ENCODE measurements around the gene TMC1. TPM values are rescaled to one million over a fixed set of nuclear protein-coding genes. Genes with fewer than 3 reads are reported as not detected.
A peak's percentile ranks its signal among the peaks of the same experiment; 100 is the strongest.
"Not testable (repeated sequence)": the region's sequence is repeated elsewhere in the genome, so short reads cannot be mapped to it uniquely, and the experiment has no call there.

TMC1 gene
- total RNA-seq, 3 donors from 2014 or later, result under 0.01 to 0.16 TPM; not detected in 1

DNA sequence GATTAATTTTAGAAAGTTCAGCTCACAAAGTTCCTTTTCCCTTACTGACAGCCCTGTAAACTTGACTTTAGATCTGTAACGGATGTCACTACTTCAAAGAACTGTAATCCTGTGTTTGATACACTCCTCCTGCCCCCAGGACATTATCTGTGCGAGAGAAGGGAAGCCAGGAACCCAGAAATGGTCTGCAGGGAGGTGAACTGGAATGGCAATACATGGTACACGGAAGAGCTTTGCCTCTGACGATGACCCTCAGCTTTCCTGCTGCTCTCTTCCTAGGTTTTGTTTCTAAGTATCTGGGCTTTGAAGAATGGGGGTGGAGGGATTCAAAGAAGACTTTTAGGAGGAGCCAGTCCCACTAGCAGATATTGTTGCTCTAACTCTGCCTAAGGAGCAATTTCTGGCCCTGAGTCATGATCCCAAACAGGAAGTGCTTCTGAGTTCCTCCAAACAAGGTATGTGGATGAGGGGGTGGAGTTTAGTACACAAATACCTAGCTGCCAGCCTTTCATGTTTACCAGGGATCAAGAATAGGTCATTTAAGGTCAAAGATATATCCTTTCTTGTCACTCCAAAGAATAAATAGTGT, 43.4 kb upstream of the TMC1 start:
- Histone ChIP-seq H3K36me3 (no peaks in the 10 kb centered on the region), H3K9me3 (no peaks in the 10 kb centered on the region), H3K4me1 (peaks cover 0 to 4% of the 10 kb centered on the region in 2 donors), H3K27ac (peak overlapping the region; percentile 56 to 77), H3K4me3 (no peak overlapping the region), H3K27me3 (no peaks in the 10 kb centered on the region)
- TF ChIP-seq POLR2AphosphoS5 (IDR thresholded peaks at IDR 0.05), result no peak
- no peak for TF ChIP-seq POLR2A (IDR thresholded peaks at IDR 0.05)
- TF ChIP-seq, protein P1, sequence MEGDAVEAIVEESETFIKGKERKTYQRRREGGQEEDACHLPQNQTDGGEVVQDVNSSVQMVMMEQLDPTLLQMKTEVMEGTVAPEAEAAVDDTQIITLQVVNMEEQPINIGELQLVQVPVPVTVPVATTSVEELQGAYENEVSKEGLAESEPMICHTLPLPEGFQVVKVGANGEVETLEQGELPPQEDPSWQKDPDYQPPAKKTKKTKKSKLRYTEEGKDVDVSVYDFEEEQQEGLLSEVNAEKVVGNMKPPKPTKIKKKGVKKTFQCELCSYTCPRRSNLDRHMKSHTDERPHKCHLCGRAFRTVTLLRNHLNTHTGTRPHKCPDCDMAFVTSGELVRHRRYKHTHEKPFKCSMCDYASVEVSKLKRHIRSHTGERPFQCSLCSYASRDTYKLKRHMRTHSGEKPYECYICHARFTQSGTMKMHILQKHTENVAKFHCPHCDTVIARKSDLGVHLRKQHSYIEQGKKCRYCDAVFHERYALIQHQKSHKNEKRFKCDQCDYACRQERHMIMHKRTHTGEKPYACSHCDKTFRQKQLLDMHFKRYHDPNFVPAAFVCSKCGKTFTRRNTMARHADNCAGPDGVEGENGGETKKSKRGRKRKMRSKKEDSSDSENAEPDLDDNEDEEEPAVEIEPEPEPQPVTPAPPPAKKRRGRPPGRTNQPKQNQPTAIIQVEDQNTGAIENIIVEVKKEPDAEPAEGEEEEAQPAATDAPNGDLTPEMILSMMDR (IDR thresholded peaks at IDR 0.05), result no peak
- DNase-seq (ENCODE audit: low spot score in 2 of 2), result no peak
- intact Hi-C loops (cut with DNase I; ENCODE audit: low total_unique reads), result no loop called here

DNA sequence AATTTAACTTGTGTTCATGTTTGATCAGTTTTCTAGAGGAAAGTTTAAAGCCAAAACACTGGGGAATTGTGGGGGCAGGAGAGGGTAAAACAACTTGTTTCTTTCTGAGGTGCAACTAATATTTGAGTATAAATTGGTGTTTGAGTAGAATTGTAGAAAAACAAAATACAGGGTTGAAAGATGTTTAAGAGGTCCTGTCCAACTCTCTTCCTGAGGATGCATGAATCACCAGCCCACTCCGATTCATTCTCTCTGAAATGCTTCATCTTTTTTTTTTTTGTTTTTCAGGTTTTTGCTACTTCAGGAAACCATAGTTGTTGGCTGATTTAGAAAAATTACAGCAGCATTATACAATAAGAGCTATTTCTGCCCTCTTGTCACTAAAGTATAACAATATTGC, 42.4 kb upstream of the TMC1 start:
- Histone ChIP-seq H3K4me1 (peaks cover 0 to 4% of the 10 kb centered on the region in 2 donors), H3K27ac (no peak overlapping the region), H3K4me3 (no peak overlapping the region), H3K36me3 (no peaks in the 10 kb centered on the region), H3K9me3 (no peaks in the 10 kb centered on the region), H3K27me3 (no peaks in the 10 kb centered on the region)
- intact Hi-C loops (cut with DNase I; ENCODE audit: low total_unique reads), result no loop called here
- DNase-seq (ENCODE audit: low spot score in 2 of 2), result no peak
- no peak for TF ChIP-seq POLR2A (IDR thresholded peaks at IDR 0.05)
- TF ChIP-seq, protein P1 (IDR thresholded peaks at IDR 0.05), result no peak
- no peak for TF ChIP-seq POLR2AphosphoS5 (IDR thresholded peaks at IDR 0.05)

DNA sequence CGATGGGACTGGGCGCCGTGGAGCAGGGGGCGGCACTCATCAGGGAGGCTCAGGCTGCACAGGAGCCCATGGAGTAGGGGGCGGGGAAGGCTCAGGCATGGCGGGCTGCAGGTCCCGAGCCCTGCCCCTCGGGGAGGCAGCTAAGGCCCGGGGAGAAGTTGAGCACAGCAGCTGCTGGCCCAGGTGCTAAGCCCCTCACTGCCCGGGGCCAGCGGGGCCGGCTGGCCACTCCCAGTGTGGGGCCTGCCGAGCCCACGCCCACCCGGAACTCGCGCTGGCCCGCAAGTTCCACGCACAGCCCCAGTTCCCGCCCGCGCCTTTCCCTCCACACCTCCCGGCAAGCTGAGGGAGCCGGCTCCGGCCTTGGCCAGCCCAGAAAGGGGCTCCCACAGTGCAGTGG, 41.1 kb upstream of the TMC1 start:
- H3K27me3 ChIP-seq; H3K4me1 ChIP-seq; H3K4me3 ChIP-seq; intact Hi-C loops (cut with DNase I; ENCODE audit: low total_unique reads); H3K9me3 ChIP-seq; H3K27ac ChIP-seq; DNase-seq (ENCODE audit: low spot score in 2 of 2); H3K36me3 ChIP-seq: not testable (repeated sequence)

DNA sequence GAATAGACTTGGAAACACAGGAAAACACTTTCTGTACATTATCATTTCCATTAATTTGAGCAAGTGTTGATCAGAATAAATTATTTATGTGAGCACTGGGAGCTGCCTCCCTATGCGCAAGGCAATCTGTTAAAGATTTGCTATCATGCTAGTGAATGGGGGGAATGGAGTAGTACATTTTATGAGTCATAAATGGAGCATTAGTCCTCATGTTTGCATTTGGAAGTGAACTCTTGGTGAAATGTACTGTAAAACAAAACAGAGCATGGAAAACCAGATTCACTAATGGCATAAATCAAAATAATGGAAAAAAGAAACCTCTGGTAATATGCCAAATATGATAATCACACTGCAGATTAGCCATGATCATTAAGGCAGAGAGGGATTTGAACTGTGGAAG, 40.5 kb upstream of the TMC1 start:
- Histone ChIP-seq H3K27me3 (no peaks in the 10 kb centered on the region), H3K4me3 (no peak overlapping the region), H3K27ac (no peak overlapping the region), H3K36me3 (no peaks in the 10 kb centered on the region), H3K4me1 (peaks cover 0 to 4% of the 10 kb centered on the region in 2 donors), H3K9me3 (no peaks in the 10 kb centered on the region)
- intact Hi-C loops (cut with DNase I; ENCODE audit: low total_unique reads), result no loop called here
- no peak for DNase-seq (ENCODE audit: low spot score in 2 of 2)
- TF ChIP-seq POLR2AphosphoS5 (IDR thresholded peaks at IDR 0.05) (no peak), POLR2A (IDR thresholded peaks at IDR 0.05) (no peak)
- TF ChIP-seq, protein P1 (IDR thresholded peaks at IDR 0.05), result no peak

DNA sequence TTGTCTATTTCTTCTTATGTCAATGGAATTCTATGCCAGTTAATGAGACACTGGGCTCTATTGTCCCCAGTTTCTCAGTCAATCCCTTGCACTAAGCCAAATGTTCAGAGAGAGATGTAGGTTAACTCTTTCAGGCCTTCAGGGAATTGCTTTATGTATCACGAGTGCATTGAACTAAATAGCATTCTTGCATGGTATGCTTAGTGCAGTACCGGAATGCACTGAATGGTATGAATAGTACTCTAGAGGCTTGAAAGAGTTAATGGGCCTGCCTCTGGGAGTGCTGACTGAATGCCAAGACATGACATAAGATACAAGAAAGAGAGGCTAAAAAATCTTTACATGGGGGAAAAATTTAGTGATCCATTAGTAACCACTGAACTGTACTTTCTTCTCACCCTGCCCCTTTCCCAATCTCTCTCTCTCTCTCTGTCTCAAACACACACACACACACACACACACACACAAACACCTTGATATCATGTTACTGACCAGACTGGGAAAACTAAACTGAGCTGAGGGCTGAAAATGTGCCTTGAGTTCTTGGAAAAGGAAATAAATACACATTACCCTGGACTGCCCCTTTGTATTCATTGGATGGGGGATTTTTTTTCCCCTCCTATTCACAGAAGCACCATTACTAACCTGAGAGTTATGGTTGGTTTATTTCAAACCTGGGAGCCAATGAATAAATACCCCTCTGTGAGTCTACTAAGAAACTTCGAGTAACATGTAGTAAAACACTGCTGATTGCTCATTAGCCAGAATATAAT, 35.4 kb upstream of the TMC1 start:
- no peak overlapping the region for H3K4me3 ChIP-seq
- TF ChIP-seq POLR2A (IDR thresholded peaks at IDR 0.05), result no peak
- no peak for TF ChIP-seq POLR2AphosphoS5 (IDR thresholded peaks at IDR 0.05)
- TF ChIP-seq, protein P1 (IDR thresholded peaks at IDR 0.05), result no peak
- intact Hi-C loops (cut with DNase I; ENCODE audit: low total_unique reads), result no loop called here
- H3K4me1 ChIP-seq, result no peaks in the 10 kb centered on the region
- no peak overlapping the region for H3K27ac ChIP-seq
- DNase-seq (ENCODE audit: low spot score in 2 of 2), result no peak
- H3K36me3 ChIP-seq, result no peaks in the 10 kb centered on the region
- no peaks in the 10 kb centered on the region for H3K9me3 ChIP-seq
- H3K27me3 ChIP-seq, result no peaks in the 10 kb centered on the region

Data from breast epithelium (tissue), 4 donors.